Testis (tissue), 3 donors: ENCODE data around the gene SEMA5A. TPM values are rescaled to one million over a fixed set of nuclear protein-coding genes. Genes with fewer than 3 reads are reported as not detected.

ENCODE experiments used
- DNase-seq: peaks from one replicate; pipeline ENCODE4 v3.0.0-alpha.2; 2019
- H3K27ac ChIP-seq, 2 donors: fragments of 200-600 bp; sonication (generic); one replicate each; pipeline ENCODE4 v1.5.1; 2019
- H3K27me3 ChIP-seq: fragments of 200-600 bp; sonication (generic); one replicate; pipeline ENCODE4 v1.5.1; 2019
- H3K36me3 ChIP-seq: fragments of 200-600 bp; sonication (generic); one replicate; pipeline ENCODE4 v1.5.1; 2017; ENCODE audit warnings: low read depth; ENCODE audit errors: missing control alignments
- H3K4me1 ChIP-seq: fragments of 200-600 bp; sonication (generic); one replicate; pipeline ENCODE4 v1.5.1; 2019
- H3K4me3 ChIP-seq, 2 donors: fragments of 200-600 bp; sonication (generic); one replicate each; pipeline ENCODE4 v1.5.1; 2017 to 2019
- H3K9me3 ChIP-seq: fragments of 200-600 bp; sonication (generic); one replicate; pipeline ENCODE4 v1.5.1; 2017
- CTCF ChIP-seq, 3 experiments: fragments of 450-650 bp in 2 of 3; fragments of 200-600 bp in 1 of 3; sonication (generic) in 1 of 3; IDR thresholded peaks; one replicate each; pipeline ENCODE4 v1.5.1; 2016 to 2019; ENCODE audit warnings: antibody characterized with exemption in 3 of 3, mild to moderate bottlenecking in 2 of 3, moderate library complexity in 1 of 3
- POLR2A ChIP-seq: fragments of 450-650 bp; IDR thresholded peaks from one replicate; pipeline ENCODE4 v1.6.1; 2017; ENCODE audit warnings: antibody characterized with exemption, mild to moderate bottlenecking, moderate library complexity
- WGBS, 2 donors: methylation state at CpG; one replicate each; pipeline ENCODE4 v1.1.5; 2018; 5-methylcytosine and 5-hydroxymethylcytosine counted together
- intact Hi-C: fragments of 100-400 bp; cut with DNase I; formaldehyde crosslinking; loops from one replicate; pipeline ENCODE4 v1.15.1; 2023; ENCODE audit warnings: low total_unique reads
- polyA plus RNA-seq: library from polyadenylated mRNA; stranded (reverse); fragments of 350-450 nt; fragmentation: Illumina TruSeq; extraction: RNeasy Lipid Tissue Mini Kit (QIAGEN cat#74804); gene quantifications from one replicate; pipeline ENCODE4 v1.2.3, GENCODE V29; 2014; ENCODE audit warnings: low read depth, low replicate concordance; ENCODE audit not compliant: insufficient read depth
- total RNA-seq, 2 donors: library from RNA; depleted of rRNA; stranded (reverse); fragments of >200 nt; gene quantifications; one replicate each; pipeline ENCODE4 v1.2.3, GENCODE V29; 2016

The SEMA5A gene
- total and polyA plus RNA-seq, 3 donors from 2014 or later: 3.4 to 12.8 (median 5.4) TPM

- no peaks in the 10 kb centered on the region for H3K36me3 ChIP-seq
- H3K9me3 ChIP-seq: no peaks in the 10 kb centered on the region
- H3K27ac ChIP-seq: no peak overlapping the region
- no peaks in the 10 kb centered on the region for H3K27me3 ChIP-seq
- DNase-seq: no peak
- 77 to 93% methylated on average over 6 of the region's 6 CpGs for WGBS, 2 donors
- H3K4me3 ChIP-seq: no peak overlapping the region
- intact Hi-C loops: no loop called here
- TF ChIP-seq CTCF (IDR thresholded peaks at IDR 0.05) (no peak), POLR2A (no peak)
- H3K4me1 ChIP-seq: no peaks in the 10 kb centered on the region
Observed at GRCh38 chr5:9301200-9301599, 244.7 kb downstream of the SEMA5A start.

- 66 to 71% methylated on average over 4 of the region's 4 CpGs for WGBS, 2 donors
- intact Hi-C loops: no loop called here
Observed at GRCh38 chr5:9297134-9297533, 248.7 kb downstream of the SEMA5A start.

GRCh38 chr5:9295466-9295801 is 250.4 kb downstream of the SEMA5A start:
- no peaks in the 10 kb centered on the region for H3K36me3 ChIP-seq
- no peaks in the 10 kb centered on the region for H3K4me1 ChIP-seq
- H3K4me3 ChIP-seq: no peak overlapping the region
- no peaks in the 10 kb centered on the region for H3K9me3 ChIP-seq
- intact Hi-C loops: no loop called here
- TF ChIP-seq POLR2A (no peak), CTCF (IDR thresholded peaks at IDR 0.05) (no peak)
- 50 to 75% methylated on average over 1 of the region's 1 CpG for WGBS, 2 donors
- no peak overlapping the region for H3K27ac ChIP-seq
- H3K27me3 ChIP-seq: no peaks in the 10 kb centered on the region
- DNase-seq: no peak

More at GRCh38 chr5:9297134-9297533, 248.7 kb downstream of the SEMA5A start:
- Histone ChIP-seq H3K4me1 (no peaks in the 10 kb centered on the region), H3K4me3 (no peak overlapping the region), H3K9me3 (no peaks in the 10 kb centered on the region), H3K36me3 (no peaks in the 10 kb centered on the region), H3K27me3 (no peaks in the 10 kb centered on the region), H3K27ac (no peak overlapping the region)
- no peak for DNase-seq
- no peak for TF ChIP-seq POLR2A
- no peak for TF ChIP-seq CTCF (IDR thresholded peaks at IDR 0.05)

- no peak overlapping the region for H3K27ac ChIP-seq
- intact Hi-C loops: no loop called here
- WGBS, 2 donors: 82 to 98% methylated on average over 3 of the region's 3 CpGs
- H3K27me3 ChIP-seq: no peaks in the 10 kb centered on the region
- TF ChIP-seq CTCF (IDR thresholded peaks at IDR 0.05) (no peak), POLR2A (no peak)
- no peak for DNase-seq
- H3K9me3 ChIP-seq: no peaks in the 10 kb centered on the region
- H3K36me3 ChIP-seq: no peaks in the 10 kb centered on the region
- no peaks in the 10 kb centered on the region for H3K4me1 ChIP-seq
- no peak overlapping the region for H3K4me3 ChIP-seq
Observed at GRCh38 chr5:9294793-9295465, 250.9 kb downstream of the SEMA5A start.

GRCh38 chr5:9288234-9288633 is 257.6 kb downstream of the SEMA5A start:
- Histone ChIP-seq H3K36me3 (no peaks in the 10 kb centered on the region), H3K27ac (peak overlapping the region; percentile 51 to 54), H3K27me3 (no peaks in the 10 kb centered on the region), H3K4me1 (peaks cover 17% of the 10 kb centered on the region), H3K9me3 (no peaks in the 10 kb centered on the region), H3K4me3 (no peak overlapping the region)
- WGBS, 2 donors: 48 to 64% methylated on average over 7 of the region's 7 CpGs
- TF ChIP-seq CTCF (IDR thresholded peaks at IDR 0.05) (no peak), POLR2A (no peak)
- intact Hi-C loops: no loop called here
- peak; percentile 54 for DNase-seq
